NB4 (cell line): ENCODE data around the gene FBXO31.

ENCODE experiments used
- CTCF ChIP-seq: IDR thresholded peaks from one replicate; pipeline ENCODE4 v1.5.1; 2012; ENCODE audit warnings: low read depth, low read length
- MAX ChIP-seq: IDR thresholded peaks from 2 replicates; pipeline ENCODE4 v1.6.1; 2011; ENCODE audit warnings: low read depth, low read length
- POLR2A ChIP-seq: IDR thresholded peaks from 2 replicates; pipeline ENCODE4 v1.6.1; 2011; ENCODE audit warnings: mild to moderate bottlenecking; ENCODE audit not compliant: insufficient read length; ENCODE audit errors: extremely low read depth

GRCh38 chr16:87304951-87305350, 78.6 kb downstream of the FBXO31 start:
- no peak for TF ChIP-seq MAX
- TF ChIP-seq POLR2A = no peak
- TF ChIP-seq CTCF = no peak
